22Rv1 (cell line): ENCODE measurements around the gene THSD4.

Experiments used
- H3K27ac ChIP-seq: fragments of 450-650 bp; 2 replicates; pipeline ENCODE4 v1.5.1; 2017
- ZFX ChIP-seq: fragments of 450-650 bp; IDR thresholded peaks from 2 replicates; pipeline ENCODE4 v1.6.1; 2017; ENCODE audit warnings: antibody characterized with exemption, borderline replicate concordance
- TF ChIP-seq, protein P1 (sequence below): fragments of 450-650 bp; IDR thresholded peaks from 2 replicates; pipeline ENCODE4 v1.5.1; 2017; ENCODE audit warnings: mild to moderate bottlenecking

The THSD4 gene

GRCh38 chr15:71225851-71226250, 110.6 kb downstream of the THSD4 start:
- TF ChIP-seq, protein P1, sequence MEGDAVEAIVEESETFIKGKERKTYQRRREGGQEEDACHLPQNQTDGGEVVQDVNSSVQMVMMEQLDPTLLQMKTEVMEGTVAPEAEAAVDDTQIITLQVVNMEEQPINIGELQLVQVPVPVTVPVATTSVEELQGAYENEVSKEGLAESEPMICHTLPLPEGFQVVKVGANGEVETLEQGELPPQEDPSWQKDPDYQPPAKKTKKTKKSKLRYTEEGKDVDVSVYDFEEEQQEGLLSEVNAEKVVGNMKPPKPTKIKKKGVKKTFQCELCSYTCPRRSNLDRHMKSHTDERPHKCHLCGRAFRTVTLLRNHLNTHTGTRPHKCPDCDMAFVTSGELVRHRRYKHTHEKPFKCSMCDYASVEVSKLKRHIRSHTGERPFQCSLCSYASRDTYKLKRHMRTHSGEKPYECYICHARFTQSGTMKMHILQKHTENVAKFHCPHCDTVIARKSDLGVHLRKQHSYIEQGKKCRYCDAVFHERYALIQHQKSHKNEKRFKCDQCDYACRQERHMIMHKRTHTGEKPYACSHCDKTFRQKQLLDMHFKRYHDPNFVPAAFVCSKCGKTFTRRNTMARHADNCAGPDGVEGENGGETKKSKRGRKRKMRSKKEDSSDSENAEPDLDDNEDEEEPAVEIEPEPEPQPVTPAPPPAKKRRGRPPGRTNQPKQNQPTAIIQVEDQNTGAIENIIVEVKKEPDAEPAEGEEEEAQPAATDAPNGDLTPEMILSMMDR: no peak
- no peak for TF ChIP-seq ZFX
- no peak overlapping the region for H3K27ac ChIP-seq

GRCh38 chr15:71226536-71227455, 111.5 kb downstream of the THSD4 start:
- no peak overlapping the region for H3K27ac ChIP-seq
- TF ChIP-seq, protein P1: no peak
- TF ChIP-seq ZFX: no peak

- no peak overlapping the region for H3K27ac ChIP-seq
- TF ChIP-seq ZFX: no peak
- TF ChIP-seq, protein P1: no peak
Measured at GRCh38 chr15:71228403-71228802, 113.1 kb downstream of the THSD4 start.

DNA sequence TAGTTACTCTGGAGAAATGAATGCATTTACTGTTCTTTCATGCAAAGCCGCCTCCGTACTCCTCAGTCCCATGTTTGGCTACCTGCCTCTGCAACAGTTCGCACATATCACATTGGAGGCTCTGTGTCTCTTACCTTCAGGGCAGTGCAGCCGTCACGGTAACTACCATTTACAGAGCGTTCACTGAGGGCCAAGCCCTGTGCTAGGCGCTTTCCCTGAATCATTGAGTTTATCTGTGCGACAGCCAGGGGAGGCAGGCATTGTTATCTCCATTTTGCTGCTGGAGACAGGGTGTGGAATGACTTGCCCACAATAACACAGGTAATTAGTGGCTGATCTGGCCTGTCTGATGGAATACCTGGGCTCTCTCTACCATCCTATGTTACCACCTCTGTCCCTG, 115.0 kb downstream of the THSD4 start:
- TF ChIP-seq ZFX: no peak
- TF ChIP-seq, protein P1: no peak
- no peak overlapping the region for H3K27ac ChIP-seq

GRCh38 chr15:71231758-71232157, 116.5 kb downstream of the THSD4 start:
- TF ChIP-seq, protein P1: no peak
- no peak for TF ChIP-seq ZFX
- no peak overlapping the region for H3K27ac ChIP-seq

DNA sequence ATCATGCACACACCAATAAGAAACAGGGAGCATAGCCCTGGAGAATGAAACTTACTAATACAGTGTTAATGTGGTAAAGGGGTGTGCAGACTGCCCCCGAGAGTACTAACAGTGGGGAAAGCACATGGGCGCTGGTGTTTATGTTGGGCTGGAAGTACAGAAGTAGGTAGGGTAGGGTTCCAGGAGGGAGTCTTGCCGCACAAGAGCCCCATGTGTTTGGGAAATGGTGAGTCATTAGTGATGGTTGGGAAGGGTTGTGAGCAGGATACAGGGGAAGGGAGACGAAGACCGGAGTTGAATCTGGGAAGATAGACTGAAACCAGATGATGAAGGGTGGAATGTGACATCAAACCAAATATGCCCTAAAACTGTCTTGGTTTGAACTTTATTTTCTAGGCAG, 117.1 kb downstream of the THSD4 start:
- no peak overlapping the region for H3K27ac ChIP-seq
- TF ChIP-seq ZFX: no peak
- TF ChIP-seq, protein P1: no peak

DNA sequence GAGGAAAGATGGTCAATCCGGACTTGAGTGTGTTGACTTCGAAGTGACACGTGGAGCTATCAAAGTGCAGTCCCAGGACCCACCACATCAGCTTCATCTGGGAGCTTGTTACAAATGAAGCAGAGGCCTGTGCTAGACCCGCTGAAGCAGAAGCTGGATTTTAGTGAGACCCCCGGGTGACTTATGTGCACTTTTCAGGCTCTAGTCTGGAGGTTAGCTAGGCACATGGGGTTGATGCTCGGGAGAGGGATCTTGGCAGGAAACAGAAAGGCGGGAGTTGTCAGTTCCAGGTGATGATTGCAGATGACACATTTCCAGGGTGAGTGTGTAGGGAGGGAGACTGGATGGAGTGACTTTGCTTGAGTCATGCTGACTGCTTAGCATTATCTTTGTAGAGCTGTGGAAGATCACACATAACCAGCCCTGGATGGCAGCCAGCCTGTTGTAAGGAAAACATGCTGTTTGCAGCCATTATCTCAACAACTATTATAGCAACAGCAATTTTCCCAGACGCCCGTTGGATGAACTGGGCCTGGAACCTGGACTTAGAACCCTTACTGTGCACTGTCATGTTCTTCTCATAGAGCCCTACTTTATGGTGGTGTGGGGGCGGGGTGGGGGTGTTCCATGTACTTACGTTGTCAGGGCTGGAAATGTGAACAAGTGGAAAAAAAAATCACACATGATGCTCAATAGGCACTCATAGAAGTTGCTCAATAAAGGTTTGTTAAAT, 122.4 kb downstream of the THSD4 start:
- H3K27ac ChIP-seq: no peak overlapping the region

More for the DNA sequence above, 122.4 kb downstream of the THSD4 start:
- TF ChIP-seq, protein P1: no peak
- TF ChIP-seq ZFX: no peak
